GM19467 (cell line): ENCODE measurements around the gene NEU2.

Source experiments
- ATAC-seq: cut with Tn5 transposase; IDR thresholded peaks from one replicate; pipeline ENCODE4 v1.9.1; 2021; ENCODE audit warnings: mild to moderate bottlenecking, moderate library complexity; ENCODE audit not compliant: unreplicated experiment

The NEU2 gene

GRCh38 chr2:233032551-233033320, at the start of gene NEU2:
Gene NEU2 (plus strand): TSS chr2:233032672. CDS start chr2:233032672, 0 bp downstream.
- no peak for ATAC-seq

DNA sequence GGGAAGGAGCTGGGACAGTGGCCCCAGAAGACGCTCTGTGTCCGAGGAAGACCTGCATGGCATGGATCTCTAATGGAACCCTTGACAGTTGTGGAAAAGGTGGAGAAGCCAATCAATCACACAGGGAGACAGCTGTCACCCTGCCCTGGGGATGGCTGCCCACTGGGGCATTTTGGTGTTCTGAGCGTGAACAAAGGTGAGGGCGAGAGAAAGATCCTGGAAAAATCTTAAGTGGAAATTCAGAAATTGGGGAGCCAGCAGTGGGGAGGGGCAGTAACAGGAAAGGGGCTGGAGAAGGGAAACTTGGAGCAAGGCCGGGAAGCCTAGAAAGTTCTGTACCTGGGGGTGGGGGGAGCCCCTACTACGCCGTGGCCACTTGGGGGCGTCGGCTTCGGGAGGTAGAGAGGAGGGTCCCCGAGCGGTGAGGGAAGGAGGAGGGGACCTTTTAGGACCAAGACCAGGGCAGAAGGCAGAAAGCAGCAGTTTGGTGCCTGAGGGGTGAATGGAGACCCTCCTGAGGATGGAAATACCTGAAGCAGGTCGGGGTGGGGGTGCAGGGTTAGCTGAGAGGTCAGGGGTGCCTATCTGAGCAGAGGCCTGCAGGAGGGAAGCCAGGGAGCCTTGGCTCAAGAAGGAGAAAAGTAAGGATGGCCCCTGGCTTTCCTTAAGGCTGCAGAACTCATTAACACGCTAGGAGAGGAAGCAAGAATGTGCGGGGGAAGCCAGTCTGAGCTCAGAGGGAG, 49.4 kb upstream of the NEU2 start:
- ATAC-seq = no peak

GRCh38 chr2:232983669-232984140, 48.8 kb upstream of the NEU2 start:
- ATAC-seq = no peak

GRCh38 chr2:232984451-232985207, 47.8 kb upstream of the NEU2 start:
- no peak for ATAC-seq

- no peak for ATAC-seq
Observed at GRCh38 chr2:232986155-232986554, 46.3 kb upstream of the NEU2 start.

DNA sequence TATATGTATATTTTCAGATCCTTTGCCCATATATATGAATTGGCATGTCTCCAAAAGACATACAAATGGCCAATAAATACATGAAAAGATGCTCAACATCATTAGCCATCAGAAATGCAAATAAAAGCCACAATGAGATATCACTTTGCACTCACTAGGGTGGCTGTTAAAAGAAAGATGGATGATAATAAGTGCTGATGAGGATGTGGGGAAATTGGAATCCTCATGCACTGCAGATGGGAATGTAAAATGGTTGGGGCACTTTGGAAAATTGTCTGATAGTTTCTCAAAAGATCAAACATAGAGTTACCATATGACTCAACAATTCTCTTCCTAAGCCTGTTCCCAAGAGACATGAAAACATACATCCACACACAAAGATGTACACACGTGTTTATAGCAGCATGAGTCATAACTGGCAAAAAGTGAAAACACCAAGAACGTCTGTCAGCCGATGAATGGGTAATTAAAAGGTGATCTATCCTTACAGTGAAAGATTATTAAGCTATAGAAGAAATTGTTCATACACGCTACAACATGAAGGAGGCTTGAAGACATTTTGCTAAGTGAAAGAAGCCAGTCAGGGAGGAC, 39.1 kb upstream of the NEU2 start:
- no peak for ATAC-seq

DNA sequence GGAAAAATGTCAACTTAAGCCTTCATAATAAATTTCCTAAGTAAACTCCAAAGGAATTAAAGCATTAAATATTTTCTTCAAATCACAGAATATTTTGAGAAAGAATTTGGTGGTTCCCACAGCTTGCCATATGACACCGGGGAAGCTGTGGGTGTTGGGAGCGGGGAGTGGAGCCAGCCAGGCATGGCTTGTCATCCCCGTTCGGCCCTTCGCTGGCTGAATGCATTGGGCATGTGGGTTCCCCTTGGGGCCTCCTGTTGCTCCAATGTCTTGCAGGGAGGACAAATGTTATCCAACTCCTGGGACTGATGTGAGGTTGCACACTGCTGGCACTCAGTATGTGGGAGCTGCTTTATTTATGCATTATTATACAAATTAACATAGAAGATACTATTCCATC, 38.0 kb upstream of the NEU2 start:
- ATAC-seq = no peak

DNA sequence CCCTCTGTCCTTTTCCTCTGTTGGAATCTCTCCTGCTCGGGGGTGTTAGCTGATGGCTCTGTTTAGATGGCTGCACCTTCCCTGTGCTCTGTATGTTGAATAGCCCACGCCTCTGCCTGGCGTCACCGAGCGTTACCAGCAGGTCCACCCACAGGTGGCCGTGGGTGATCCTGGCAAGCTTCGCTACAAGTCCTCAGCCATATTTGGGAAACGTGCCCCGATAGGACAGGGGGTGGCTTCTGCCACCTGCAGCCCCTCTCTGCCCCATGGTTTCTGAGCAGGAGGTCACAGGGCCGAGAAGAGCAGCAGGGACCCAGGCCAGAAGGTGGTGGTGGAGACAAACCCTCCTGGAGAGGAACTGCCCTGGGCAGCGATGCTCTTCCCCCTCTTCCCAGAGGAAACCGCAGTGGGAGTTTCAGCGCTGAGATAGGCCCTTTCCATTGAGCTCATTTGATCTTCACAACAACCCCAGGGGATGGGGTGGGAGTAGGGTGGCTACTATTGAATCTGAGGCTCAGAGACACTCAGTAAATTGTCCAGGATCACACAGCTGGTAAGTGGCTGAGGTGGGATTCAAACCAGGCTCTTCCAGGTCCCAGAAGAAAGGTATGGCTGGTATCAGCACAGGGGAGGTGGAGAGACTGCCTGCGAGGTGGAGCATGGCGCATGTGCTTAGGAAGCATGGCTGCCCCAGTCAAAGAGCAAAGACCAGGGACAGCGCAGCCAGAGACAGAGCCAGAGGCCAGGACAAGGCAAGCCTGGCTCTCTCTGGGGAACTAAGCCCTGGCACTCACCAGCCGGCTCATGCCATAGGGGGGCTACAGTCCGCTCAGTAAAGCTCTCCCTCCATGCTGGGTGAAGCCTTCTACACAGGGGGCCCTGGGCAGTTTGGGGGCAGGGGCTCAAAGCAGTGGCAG, 34.5 kb upstream of the NEU2 start:
- no peak for ATAC-seq

DNA sequence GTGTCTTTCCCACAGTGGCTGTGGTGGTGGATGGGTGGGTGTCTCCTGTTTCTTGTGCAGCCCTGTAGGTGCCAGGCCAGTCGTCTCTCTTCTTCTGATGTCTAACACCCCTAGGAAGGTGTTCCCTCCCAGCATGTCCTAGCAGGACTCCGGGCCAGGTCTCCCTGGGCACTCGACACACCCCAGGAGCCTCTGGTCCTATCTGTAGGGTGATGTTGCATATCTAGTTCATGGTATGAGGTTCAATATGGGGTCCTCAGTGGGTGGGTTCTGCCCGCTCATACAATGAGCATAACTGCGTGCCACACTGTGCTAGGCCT, 33.8 kb upstream of the NEU2 start:
- ATAC-seq = no peak

DNA sequence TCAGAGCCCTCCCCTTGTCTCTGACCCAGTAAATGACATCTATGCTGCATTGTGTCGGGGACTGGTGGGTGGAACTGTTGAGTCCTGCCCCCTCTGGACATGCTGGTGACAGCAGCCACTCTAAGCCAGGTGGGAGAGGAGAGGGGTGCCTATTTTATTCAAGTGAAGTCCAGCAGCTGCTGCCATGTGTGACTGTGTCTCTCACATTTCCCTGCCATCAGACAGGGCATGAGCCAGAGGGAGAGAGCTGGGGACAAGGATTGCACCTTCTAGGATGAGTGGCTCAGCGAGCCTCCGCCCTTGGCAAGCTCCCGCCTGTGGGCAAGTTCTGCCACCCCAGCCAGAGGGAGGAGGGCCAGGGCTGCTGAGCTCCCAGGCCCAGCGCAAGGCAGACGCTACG, 33.1 kb upstream of the NEU2 start:
- no peak for ATAC-seq

GRCh38 chr2:233000886-233001750, 31.4 kb upstream of the NEU2 start:
- no peak for ATAC-seq

DNA sequence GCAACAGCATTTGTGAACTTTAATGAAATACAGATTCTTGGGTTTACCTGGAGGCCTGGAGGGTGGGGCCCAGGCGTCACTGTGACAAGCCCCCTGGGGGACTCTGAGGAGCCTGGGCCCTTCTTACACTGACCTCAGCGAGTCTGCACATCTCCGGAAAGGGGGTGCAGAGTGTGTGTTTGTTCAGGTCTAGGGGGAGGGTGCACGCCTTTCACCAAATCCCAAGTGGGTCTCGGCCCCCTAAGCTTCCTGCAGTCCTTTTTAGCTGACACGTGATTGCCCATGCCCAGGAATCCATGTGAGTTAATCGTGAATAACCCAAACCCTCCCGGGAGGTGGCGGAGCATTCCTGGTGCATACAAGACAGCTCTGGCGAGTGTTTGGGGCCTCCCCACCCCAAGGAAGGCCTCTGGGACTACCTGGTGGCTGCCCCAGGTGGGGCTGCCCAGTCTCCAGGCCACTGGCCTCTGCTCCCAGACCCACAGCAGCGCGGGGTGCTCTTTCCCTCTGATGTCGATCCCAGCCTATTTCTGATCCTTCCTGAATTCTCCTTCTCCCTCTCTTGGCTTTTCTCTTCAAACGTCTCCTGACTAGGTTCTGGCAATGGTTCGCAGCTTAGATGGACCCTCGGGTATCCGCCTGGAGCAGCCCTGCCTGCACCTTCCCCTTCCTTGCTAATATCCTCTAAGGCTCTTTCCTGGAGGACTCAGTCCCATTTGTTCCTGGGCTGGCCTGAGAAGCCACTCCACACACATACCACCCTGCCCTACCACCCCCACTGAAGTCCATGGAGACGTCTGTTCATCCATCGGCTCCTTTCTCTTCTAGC, 29.4 kb upstream of the NEU2 start:
- ATAC-seq = no peak

DNA sequence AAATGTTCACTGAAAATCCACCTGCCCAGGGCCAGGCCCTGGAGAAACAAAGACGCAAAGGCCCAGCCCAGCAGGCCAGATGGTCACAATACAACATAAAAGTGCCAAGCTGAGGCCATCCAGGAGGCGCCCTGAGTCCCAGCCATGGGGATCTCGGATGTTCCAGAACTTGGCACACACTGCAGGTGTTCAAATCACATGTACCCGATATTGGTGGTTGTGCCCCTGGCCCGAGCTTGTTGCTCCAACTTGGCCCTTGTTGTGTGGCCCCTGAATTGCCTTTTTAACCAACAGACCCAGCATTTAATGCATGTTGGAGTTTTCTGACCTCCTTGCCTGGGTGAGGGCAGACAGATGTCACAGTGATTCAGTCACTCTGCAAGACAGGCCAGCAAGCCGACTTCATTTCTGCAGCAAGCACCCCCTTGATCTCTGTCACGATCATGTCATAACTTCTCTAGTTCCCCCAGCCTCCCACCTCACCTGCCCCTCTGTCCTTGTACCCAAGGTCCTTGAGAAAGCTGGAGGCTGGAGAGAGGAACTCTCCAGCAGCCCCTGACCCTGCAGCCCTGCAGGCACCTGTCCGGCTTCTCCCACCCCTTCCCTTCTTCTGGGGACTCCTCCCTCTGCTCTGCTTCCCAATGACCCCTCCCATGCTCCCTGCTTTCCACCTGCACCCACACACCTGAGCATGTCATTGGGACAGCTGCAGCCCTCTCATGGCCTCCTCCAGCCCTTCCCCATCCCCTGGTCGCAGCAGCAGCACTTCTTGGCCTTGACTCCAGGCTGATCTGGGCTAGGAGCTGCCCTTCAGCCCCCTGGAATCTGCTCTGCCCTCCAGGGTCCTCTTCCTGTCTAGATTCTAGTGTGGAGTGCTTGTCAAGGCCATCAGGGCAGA, 28.6 kb upstream of the NEU2 start:
- ATAC-seq = no peak

GRCh38 chr2:233005096-233005495, 27.4 kb upstream of the NEU2 start:
- ATAC-seq = no peak

- no peak for ATAC-seq
Observed at GRCh38 chr2:233006648-233007047, 25.8 kb upstream of the NEU2 start.

- no peak for ATAC-seq
Observed at GRCh38 chr2:233007270-233007669, 25.2 kb upstream of the NEU2 start.

DNA sequence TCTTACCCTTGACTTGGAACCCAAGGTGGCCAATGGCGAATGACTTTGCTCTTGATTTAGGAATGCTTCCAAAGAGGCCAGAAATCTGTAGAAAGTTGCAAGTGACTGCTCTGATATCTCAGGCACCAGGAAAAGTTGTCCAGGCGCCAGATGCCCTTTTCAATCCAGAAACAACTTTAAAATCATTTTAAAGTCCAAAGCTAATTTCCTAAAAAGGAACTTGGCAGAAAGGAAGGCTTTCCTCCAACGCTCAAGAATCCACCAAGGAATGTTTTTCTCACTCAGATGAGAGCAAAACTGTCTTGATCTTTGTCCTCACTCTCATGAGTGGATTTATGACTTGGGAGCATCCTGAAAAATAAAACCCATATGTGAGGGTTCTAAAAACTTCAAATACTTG, 24.7 kb upstream of the NEU2 start:
- no peak for ATAC-seq
